Measurements from ENCODE around the gene PLCB1. TPM values are rescaled to one million over a fixed set of nuclear protein-coding genes. Genes with fewer than 3 reads are reported as not detected.

The PLCB1 gene
- total and polyA plus RNA-seq, 2 experiments from 2014 or later, result 14.9 to 20.7 TPM

GRCh38 chr20:8512003-8512402 lies 379.9 kb downstream of the PLCB1 start:
- no peaks in the 10 kb centered on the region for H3K27me3 ChIP-seq (ENCODE audit: insufficient read depth)
- no peaks in the 10 kb centered on the region for H3K9me3 Mint-ChIP-seq

GRCh38 chr20:8515810-8516435 lies 383.9 kb downstream of the PLCB1 start:
- DNase-seq (ENCODE audit: low spot score) (no peak), ATAC-seq (no peak)
- Histone ChIP-seq H3K27ac (ENCODE audit: low read depth) (no peak overlapping the region), H4K20me1 (replicated peaks; ENCODE audit: insufficient read depth) (no peaks in the 10 kb centered on the region), H3F3A (replicated peaks; ENCODE audit: low read depth) (no peaks in the 10 kb centered on the region), H3K4me2 (no peak overlapping the region), H3K79me2 (replicated peaks; ENCODE audit: insufficient read depth) (no peaks in the 10 kb centered on the region), H3K4me3 (no peak overlapping the region), H3K9me2 (ENCODE audit: insufficient read depth) (no peaks in the 10 kb centered on the region), H3K27me3 (ENCODE audit: insufficient read depth) (no peaks in the 10 kb centered on the region), H3K4me1 (ENCODE audit: insufficient read depth) (peaks cover 11% of the 10 kb centered on the region; the same call in 1 of the 2 replicates), H3K36me3 (ENCODE audit: insufficient read depth) (no peaks in the 10 kb centered on the region), H2AFZ (no peak overlapping the region)
- peaks cover 8% of the 10 kb centered on the region for H3K4me1 Mint-ChIP-seq
- no peak overlapping the region for H3K27ac Mint-ChIP-seq
- no peak overlapping the region for H3K4me3 Mint-ChIP-seq
- H3K9me3 Mint-ChIP-seq, result no peaks in the 10 kb centered on the region
- H3K27me3 Mint-ChIP-seq (ENCODE audit: insufficient read depth, low read depth, poor library complexity), result no peaks in the 10 kb centered on the region
- H3K36me3 Mint-ChIP-seq (ENCODE audit: low read depth), result no peaks in the 10 kb centered on the region
- TF ChIP-seq EZH2 (IDR thresholded peaks at IDR 0.05; ENCODE audit: low read depth, unreplicated experiment) (no peak), JUNB (IDR thresholded peaks at IDR 0.05; ENCODE audit: unreplicated experiment) (no peak), ZNF114 (CRISPR knock-in tag; IDR thresholded peaks at IDR 0.05) (no peak), REST (IDR thresholded peaks at IDR 0.05; ENCODE audit: unreplicated experiment) (no peak), NANOG (IDR thresholded peaks at IDR 0.05; ENCODE audit: borderline replicate concordance) (no peak), ZNF331 (CRISPR knock-in tag; IDR thresholded peaks at IDR 0.05; ENCODE audit: low read depth) (no peak), ZNF462 (CRISPR knock-in tag; IDR thresholded peaks at IDR 0.05) (no peak)

More at GRCh38 chr20:8512003-8512402, 379.9 kb downstream of the PLCB1 start:
- H3K4me3 ChIP-seq, result no peak overlapping the region
- Mint-ChIP-seq H3K4me1 (no peaks in the 10 kb centered on the region), H3K4me3 (no peak overlapping the region), H3K27me3 (ENCODE audit: insufficient read depth, low read depth, poor library complexity) (no peaks in the 10 kb centered on the region), H3K36me3 (ENCODE audit: low read depth) (no peaks in the 10 kb centered on the region), H3K27ac (no peak overlapping the region)
- H3F3A ChIP-seq (replicated peaks; ENCODE audit: low read depth), result no peaks in the 10 kb centered on the region
- no peaks in the 10 kb centered on the region for H3K4me1 ChIP-seq (ENCODE audit: insufficient read depth)
- H3K9me2 ChIP-seq (ENCODE audit: insufficient read depth), result no peaks in the 10 kb centered on the region
- H3K27ac ChIP-seq (ENCODE audit: low read depth), result no peak overlapping the region
- no peak overlapping the region for H2AFZ ChIP-seq
- TF ChIP-seq ETS1 (IDR thresholded peaks at IDR 0.05) (no peak), ZNF114 (CRISPR knock-in tag; IDR thresholded peaks at IDR 0.05) (no peak)
- no peak overlapping the region for H3K4me2 ChIP-seq
- H3K36me3 ChIP-seq (ENCODE audit: insufficient read depth), result no peaks in the 10 kb centered on the region
- DNase-seq (ENCODE audit: low spot score) (no peak), ATAC-seq (no peak)
- H4K20me1 ChIP-seq (replicated peaks; ENCODE audit: insufficient read depth), result no peaks in the 10 kb centered on the region
- H3K79me2 ChIP-seq (replicated peaks; ENCODE audit: insufficient read depth), result no peaks in the 10 kb centered on the region
